ENCODE measurements around the gene PIGBOS1.
"Not testable (repeated sequence)": the region's sequence is repeated elsewhere in the genome, so short reads cannot be mapped to it uniquely, and the experiment has no call there.

PIGBOS1 gene

DNA sequence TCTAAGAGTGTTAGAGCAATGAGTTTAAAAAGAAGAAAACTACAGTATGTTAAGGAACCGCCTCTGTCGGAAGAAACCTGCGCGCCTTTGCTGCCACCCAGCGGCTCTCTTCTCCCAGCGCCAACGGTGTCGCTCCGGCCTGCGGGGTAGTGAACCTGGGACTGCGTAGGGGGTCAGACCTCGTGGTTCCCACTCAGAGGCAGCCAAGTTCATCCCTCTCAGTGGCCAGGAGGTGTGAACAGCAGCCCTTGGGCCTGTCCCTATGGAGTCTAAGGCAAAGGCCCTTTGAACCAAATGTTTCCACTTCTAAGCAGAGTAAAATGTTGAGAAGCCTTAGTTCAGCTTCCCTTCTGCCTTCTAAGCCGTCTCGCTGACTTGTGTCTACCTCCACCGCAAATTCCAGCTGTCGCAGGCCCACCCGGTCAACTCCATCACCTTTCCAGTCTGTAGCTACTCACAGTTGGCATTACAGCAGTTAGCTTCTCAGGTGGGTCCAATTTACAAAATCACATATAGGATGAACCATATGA, 28.3 kb downstream of the PIGBOS1 start:
- peak; percentile 95 for DNase-seq

DNA sequence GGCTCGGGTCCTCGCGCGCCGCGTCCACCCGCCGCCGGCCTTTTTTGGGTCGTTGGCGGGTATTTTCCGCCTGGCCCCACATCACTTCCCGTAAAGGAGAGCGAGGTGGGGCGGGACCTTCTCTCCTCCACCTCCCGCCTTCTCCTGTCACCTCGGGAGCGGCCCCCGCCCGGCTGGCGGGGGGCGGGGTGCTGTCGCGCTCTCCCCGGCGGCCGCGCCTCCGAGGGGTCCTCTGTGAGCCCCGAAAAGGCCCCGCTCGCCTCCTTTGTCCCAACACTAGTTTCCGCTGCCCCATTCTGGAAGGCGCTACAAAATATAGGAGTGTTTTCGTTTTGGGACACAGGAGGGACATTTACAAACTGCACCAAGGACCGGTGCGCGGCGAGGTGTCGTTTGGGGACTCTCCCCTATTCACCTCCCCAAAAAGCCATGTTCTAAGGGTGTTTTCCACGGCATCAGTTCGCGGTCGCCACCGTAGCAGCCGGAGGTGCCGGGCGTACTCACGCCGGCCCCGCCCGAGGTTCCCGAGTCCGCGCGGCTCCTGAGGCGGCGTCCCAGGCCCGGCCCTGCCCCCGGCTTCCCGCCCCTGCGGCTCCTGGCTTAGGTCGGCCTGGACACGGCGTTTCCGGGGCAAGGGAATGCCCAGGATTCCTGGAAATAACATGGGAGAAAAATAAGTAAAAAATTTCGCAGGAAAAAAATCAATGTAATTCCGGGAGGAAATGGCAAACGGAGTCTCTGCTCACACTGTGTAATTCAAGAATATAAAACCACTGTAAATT, 29.0 kb downstream of the PIGBOS1 start, which contains the start of gene RAB27A:
RAB27A (minus strand) TSS at position 68 of the 782 bp plus-strand sequence. CDS start 54,879 bp downstream, outside the sequence.
- peak; percentile 80 for DNase-seq

DNA sequence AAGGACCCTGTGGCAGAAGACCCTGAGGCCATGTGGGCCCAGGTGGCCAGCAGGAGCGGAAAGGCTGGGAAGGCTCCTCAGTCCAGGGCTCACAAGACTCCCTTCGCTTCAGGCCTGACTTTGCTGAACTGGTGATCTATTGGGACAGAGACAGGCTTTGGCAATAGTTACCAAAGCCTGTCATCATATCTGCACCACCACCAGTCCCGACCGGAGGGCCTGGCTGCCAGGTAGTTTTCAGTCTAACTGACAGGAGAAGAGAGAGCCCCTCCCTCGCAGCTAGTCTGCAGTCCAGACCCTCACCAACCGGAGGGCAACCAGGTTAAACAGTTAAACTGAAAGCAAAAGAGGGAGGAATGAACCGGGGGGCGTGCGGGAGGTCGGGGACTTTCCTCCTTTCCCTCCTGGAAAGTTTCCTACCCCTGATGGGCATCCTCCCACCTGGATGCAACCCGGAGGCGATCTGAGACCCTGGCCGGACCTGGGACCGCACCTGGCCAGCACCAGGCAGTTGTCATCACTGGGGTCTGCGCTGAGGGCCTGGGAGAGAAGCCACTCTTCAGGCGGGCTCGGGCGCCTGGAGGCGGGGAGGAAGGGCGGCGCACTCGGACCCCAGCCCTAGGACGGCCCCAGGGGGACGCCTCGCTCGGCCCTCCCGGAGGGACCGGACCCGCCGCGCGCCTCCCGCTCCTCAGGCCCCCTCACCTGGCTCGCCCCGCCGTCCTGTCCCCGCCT, 29.7 kb downstream of the PIGBOS1 start:
- peak; percentile 73 for DNase-seq

DNA sequence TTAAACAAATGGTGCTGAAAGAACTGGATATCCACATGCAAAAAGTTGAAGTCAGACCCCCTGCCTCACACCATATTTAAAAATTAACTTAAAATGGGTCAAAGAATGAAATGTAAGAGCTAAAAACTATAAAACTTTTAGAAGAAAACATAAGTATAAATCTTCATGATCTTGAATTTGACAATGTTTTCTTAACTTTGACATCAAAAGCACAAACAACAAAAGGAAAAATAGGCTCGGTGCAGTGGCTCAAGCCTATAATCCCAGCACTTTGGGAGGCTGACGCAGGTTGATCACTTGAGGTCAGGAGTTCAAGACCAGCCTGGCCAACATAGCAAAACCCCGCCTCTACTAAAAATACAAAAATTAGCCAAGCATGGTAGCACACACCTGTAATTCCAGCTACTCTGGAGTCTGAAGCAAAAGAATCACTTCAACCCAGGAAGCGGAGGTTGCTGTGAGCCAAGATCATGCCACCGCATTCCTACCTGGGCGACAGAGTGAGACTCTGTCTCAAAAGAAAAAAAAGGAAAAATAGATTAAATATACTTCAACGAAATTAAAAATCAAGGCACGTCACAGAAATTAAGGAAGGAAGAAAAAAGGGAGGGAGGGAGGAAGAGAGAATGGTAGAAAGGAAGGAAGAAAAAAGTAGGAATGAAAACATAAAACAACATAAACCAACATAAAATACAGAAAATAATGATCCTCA, 30.8 kb downstream of the PIGBOS1 start:
- DNase-seq, result no peak

DNA sequence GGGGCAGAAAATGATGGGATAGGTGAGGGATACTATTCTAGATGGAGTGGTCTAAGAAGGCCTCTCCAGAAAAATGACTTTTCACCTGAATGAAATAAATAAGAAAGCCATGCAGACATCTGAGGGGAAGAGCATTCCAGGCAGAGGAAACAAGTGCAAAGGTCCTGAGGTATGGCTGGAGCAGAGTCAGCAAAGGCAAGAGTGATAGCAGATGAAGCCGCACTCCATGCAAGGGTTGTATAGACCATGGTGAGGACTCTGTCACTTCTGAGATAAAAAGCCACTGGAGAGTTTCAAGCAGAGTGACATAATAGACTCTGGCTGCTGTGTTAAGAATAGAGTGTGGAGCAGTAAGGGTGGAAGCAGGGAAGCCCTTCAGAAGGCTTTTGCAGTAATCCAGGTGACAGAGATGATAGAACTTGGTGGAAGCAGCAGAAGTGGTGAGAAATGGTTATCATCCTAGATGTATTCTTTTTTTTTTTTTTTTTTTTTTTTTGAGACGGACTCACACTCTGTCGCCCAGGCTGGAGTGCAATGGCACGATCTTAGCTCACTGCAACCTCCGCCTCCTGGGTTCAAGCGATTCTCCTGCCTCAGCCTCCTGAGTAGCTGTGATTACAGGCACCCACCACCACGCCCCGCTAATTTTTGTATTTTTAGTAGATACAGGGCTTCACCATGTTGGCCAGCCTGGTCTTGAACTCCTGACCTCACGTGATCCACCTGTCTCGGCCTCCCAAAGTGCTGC, 32.3 kb downstream of the PIGBOS1 start:
- not testable (repeated sequence) for DNase-seq

DNA sequence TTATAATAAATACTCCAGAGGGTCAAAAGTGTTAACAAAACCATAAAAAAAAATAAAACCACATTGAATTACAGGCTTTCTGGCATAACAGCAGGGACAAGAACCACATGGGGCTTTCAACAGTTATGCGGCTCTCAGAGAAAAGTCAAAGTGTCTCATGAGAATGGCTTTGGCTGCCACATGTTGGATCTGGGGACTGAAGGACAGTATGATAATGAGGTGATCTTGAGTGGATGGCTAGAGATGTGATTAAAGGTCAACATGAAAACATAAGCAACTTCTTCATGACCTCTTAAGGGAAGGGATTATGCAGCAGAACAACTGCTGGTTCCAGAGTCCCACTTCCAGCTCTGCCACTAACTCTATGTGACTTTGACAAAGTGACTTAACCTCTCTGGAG, 34.5 kb downstream of the PIGBOS1 start:
- no peak for DNase-seq

DNA sequence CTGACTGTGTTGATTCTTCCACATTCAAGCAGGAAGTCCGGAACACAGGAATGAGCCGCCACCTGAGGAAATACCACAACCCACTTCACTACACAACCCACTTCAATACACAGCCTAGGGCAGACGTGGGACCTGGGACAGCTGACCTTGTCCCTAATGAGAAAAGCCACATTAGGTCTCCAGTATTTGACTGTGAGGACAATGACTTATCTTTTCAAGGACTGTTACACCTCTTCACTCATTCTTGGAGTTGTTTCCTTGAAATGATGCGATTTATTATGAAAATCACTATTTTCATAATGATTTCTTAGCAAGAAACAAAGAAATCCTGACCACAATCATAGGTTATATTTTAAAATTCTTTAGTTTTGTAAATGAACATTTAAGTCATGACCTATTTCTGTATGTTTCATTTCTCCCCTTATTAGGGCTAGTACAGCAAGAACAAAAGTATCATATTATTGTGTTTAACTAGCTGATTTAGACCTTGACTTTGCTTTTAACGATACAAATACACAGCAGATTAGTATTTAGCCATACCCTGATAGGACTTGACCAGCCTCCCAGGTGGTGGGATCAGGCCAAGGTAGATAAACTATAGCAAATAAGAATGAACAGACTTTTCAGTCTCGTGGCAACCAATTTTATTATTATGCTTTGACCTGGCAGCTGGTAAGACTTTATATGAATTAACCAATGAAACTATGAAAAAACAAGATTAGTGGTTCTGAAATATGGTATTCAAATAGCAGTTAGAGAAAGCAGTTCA, 35.4 kb downstream of the PIGBOS1 start:
- no peak for DNase-seq

DNA sequence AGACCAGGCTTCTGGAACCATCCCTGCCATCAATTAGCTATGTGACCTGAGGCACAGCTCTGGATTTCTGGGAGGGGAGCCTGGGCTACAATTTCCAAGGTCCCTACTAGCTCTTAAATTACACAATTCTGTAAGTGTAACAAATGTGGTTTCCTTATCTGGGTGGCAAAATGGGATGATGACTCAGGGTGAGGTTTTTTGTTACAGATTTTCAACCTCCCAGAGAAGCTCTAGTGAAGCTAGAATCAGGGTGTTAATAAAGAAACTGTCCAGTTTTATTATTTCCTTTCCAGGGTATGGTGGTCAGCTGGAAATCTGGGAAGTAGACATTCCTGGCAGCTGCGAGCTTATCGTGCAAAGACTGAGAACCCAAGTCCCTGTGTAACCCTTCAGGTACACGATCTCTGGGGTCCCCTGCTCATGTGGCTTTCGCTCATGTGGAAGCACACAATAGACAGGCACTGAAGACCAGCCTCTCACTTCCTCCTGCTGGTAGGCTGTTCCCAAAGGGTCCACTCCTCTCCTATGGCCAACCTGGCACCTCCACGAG, 36.6 kb downstream of the PIGBOS1 start:
- DNase-seq, result peak; percentile 92

DNA sequence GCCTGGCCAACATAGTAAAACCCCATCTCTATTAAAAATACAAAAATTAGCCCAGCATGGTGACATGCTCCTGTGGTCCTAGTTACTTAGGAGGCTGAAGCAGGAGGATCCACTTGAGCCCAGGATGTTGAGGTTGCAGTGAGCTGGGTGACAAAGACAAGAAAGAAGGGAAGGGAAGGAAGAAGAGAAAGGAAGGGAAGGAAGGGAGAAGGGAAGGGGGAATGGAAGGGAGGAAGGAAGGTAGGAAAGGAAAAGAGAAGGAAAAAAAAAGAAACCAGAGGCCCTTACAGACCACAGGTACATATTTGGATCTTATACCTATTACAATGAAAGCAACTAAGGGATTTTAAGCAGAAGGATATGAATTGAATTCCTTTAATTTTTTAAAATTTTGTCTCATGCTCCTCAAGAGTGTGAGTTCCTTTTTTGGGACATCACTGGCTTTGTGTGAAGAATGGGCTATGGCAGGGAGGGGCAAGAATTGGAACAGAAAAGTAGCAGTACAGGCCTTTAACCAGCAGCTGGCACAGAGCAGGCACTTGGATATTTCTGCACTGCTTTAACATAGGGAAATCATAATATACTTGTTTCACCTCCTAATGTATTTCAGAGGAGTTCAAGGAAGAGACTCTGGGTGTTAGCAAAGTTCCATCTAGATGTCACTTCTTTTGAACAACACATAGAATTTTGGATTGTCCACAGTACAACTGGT, 37.2 kb downstream of the PIGBOS1 start:
- DNase-seq, result peak; percentile 78

DNA sequence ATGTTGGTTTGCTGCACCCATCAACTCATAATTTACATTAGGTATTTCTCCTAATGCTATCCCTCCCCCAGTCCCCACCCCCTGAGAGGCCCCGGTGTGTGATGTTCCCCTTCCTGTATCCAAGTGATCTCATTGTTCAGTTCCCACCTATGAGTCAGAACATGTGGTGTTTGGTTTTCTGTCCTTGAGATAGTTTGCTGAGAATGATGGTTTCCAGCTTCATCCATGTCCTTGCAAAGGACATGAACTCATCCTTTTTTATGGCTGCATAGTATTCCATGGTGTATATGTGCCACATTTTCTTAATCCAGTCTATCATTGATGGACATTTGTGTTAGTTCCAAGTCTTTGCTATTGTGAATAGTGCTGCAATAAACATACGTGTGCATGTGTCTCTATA, 38.3 kb downstream of the PIGBOS1 start:
- not testable (repeated sequence) for DNase-seq

DNA sequence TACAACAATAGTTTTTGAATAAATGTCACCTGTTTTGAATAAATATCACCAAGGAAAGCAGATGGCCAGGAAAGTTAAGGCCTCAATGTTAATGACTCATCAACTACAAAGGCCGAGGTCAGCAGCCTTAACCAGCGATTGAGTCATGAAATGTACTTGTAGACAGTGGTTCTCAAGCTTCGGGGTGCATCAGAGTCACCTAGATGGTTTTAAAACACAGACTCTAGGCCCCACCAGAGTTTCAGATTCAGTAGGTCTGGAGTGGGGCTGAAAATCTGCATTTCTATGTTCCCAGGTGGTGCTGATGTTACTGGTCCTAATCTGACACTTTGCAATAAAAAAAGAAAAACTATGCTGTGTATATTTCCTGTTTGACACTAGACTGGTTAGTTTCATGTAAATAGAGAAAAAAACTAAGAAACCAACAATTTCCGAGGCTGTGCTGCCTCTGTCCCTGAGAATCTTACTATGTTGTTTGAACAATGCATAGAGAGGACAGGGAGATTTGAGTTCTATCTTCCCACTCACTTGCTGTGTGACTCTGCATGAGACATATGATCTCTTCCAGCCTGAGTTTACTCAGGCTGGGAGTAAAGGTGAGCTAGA, 39.1 kb downstream of the PIGBOS1 start:
- peak; percentile 92 for DNase-seq

DNA sequence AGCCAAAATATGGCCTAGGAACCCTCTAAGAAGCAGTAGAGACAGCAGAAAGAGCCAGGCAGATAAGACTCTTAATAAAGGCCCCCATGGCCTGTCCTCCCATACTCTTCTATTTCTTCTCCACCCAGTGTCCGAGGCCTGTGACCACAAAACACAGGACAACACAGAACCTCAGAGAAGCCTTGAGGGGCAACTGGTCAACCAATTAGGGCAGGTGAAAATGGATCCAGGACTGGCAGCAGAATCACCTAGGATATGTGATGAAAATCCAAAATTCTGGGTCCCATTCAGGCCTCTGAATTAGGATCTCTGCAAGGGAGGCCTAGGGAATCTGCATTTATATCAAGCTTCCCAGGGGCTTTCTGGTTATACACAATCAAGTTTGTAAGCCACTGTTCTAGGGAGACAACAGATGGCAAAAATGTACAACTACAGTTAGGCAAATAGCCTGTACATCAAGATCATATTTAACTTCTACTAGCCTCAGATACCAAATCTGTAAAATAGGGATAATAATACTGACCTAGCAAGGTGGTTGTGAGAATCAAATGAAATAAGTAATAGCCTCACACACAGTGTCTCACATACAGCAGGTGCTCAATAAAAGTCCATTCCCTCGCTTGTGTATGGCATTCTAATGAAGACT, 39.7 kb downstream of the PIGBOS1 start:
- DNase-seq, result no peak

DNA sequence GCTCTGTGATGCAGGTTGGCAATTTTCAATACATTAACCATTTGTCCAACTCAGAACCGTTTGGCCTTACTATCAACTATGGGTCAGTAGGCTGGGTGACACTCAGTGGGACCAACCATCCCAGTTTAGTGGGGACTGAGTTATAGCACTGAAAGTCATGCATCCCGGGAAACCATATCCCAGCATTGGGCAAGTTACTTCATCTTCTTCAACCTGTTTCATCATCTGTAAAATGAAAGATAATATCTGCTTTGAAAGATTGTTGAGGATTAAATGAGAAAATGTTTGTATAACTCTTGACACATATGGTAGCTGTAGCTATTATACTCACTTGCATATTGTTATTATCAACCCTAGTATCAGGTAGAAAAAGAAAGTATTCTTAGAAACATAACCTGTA, 41.2 kb downstream of the PIGBOS1 start:
- no peak for DNase-seq

DNA sequence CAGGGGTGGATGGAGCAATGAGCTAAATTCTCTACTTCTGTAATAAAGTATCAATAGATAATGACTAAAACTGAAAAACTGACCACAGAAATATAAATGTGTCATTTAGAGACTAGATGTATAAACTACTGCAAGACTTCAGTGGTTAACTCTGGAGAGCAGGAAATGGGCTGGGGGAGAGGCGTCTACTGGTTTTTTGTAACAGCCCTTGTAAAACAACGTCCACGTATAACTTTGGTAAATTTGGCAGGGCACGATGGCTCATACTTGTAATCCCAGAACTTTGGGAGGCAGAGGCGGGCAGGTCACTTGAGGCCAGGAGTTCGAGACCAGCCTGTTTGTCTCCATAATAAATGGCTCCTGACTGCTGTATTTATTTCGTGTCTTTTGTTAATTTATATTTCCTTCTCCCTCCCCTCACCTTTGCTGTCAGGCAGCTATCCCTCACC, 41.8 kb downstream of the PIGBOS1 start:
- no peak for DNase-seq

DNA sequence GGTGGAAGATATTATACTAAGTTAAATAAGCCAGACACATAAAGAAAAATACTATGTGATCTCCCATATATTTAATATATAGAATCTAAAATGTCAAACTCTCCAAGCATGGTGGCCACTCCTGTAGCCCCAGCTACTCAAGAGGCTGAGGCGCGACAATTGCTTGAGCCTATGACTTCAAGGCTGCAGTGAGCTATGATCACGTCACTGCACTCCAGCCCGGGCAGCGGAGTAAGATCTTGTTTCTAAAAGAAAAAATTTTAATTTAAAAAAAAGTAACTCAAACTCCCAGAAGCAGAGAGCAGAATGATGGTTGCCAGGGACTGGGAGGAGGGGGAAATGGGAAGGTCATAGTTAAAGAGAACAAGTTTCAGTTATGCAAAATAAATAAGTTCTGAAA, 42.6 kb downstream of the PIGBOS1 start:
- DNase-seq, result no peak

DNA sequence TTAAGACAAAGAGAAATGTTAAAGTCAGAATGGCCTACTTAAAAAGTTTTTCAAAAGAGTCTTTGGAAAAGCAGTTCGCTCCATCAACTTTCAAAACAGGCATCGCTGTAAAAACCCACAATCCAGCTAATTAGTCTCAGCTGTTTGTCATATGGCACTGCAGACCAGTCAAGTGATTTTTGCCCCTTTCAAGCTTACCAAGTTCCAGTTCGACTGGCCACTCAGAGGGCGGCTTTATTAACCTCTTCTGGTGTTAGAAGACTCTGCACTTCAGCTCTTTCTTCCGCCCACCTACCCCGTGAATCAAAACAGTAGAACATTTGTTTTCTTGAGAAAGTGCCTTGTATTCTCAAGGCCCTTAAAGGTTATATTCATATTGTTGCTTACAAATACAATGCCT, 48.6 kb downstream of the PIGBOS1 start:
- DNase-seq, result no peak

DNA sequence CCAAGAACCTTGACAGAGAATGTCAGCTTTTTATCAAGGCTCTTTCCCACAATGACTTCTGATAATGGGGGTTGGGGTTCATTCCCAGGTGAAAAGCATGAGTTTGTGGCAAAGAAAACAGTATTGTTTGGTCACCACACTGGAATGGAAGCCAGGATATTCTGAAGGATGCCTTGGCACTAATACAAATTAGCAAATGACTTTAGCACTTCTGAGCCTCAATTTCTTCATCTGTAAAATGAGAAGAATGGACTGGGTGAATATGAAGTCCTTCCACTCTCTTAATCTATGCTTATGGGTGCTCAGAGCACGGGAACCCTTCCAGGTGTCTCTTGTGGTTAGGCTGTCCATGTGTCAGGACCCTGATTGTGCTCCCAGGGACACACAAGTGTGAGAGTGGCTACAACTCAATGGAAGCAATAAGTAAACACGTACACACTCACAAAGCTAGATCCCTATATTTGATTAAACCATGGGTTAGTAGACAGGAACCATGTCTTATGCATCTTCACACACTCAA, 50.7 kb downstream of the PIGBOS1 start:
- DNase-seq, result no peak

DNA sequence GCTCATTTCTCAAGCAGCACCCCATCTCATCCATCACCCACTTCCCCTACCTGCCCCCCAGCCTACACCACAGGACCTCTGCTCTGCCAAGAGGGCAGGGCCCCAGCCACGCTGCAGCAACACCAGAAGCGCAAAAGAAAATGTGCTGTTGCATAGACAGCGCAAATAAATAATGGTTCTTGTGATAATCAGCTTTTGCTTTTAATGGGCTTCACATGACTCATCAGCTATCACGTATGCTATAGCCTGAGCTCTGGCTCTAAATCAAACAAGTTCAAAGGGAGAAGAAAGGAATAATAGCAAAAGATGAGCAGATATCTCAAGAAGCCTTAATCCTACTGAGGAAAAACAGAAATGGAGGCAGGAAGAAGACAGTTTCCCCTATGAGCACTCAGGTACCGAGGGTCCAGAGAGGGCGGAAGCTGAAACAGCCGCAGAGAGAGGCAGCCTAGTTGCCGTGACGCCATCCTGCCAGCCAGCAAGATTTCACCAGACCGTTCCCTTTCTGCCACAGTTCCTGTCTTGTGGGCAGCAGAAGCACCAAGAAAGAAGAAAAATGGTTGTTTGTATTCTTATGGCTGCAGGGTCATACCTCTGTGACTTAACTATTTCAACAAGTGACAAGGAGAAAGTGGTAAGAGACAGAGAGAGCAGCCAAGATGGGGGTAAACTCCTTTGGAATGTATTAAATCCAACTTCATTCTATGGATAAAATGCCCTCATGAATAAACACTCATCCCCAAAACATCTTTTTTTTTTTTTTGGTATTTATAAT, 51.3 kb downstream of the PIGBOS1 start:
- no peak for DNase-seq
